ENCODE measurements around the gene DNASE1.

DNA sequence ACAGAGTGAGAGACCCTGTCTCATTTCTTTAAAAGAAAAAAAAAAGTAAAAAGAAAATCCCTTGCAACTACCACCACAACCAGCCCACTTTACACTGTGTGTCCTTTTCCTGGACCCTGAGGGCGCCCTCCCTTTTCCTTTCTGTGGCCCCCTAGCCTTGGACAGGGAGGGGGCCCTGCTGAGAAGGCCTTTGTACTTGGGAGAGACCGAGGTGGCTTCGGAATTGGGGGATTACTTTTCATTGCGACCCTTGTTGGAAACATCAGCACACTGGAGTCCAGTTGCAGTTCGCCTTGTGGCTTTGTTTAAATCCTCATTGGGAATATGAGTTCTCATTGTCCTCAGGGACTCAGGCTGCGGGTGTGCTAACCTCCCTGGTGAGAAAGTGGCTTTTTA, 9.4 kb upstream of the DNASE1 start:
- TF ChIP-seq, protein P1, sequence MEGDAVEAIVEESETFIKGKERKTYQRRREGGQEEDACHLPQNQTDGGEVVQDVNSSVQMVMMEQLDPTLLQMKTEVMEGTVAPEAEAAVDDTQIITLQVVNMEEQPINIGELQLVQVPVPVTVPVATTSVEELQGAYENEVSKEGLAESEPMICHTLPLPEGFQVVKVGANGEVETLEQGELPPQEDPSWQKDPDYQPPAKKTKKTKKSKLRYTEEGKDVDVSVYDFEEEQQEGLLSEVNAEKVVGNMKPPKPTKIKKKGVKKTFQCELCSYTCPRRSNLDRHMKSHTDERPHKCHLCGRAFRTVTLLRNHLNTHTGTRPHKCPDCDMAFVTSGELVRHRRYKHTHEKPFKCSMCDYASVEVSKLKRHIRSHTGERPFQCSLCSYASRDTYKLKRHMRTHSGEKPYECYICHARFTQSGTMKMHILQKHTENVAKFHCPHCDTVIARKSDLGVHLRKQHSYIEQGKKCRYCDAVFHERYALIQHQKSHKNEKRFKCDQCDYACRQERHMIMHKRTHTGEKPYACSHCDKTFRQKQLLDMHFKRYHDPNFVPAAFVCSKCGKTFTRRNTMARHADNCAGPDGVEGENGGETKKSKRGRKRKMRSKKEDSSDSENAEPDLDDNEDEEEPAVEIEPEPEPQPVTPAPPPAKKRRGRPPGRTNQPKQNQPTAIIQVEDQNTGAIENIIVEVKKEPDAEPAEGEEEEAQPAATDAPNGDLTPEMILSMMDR (conservative IDR thresholded peaks at IDR 0.05 in 1 of 2, IDR thresholded peaks at IDR 0.05 in 1 of 2; ENCODE audit: extremely low read depth in 1 of 2, insufficient read depth in 1 of 2, low read depth in 1 of 2, low read length in 2 of 2) = no peak
- no peak for TF ChIP-seq EZH2 (IDR thresholded peaks at IDR 0.05; ENCODE audit: borderline replicate concordance, low read length)
